ENCODE measurements around the gene USP6NL.
A peak's percentile ranks its signal among the peaks of the same experiment; 100 is the strongest.

Gene USP6NL

DNA sequence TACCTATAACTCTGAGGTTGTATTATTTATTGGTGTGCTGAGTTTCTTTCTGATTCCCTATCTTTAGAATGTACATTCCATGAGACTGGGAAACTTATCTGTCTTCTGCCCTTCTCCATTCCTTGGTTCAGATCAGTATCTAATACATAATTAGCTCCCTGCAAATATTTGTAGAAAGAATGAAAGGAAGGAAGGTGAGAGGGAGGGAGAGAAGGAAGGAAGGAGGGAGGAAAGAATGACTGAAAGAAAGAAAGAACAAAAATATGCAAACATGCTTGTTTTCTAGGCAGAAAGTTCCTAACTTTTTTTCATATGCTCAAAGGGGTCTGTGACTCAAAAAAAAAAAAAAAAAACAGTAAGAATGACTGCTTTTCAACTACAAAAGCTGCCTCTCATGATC is 3.9 kb upstream of the USP6NL start:
- DNase-seq = no peak

DNA sequence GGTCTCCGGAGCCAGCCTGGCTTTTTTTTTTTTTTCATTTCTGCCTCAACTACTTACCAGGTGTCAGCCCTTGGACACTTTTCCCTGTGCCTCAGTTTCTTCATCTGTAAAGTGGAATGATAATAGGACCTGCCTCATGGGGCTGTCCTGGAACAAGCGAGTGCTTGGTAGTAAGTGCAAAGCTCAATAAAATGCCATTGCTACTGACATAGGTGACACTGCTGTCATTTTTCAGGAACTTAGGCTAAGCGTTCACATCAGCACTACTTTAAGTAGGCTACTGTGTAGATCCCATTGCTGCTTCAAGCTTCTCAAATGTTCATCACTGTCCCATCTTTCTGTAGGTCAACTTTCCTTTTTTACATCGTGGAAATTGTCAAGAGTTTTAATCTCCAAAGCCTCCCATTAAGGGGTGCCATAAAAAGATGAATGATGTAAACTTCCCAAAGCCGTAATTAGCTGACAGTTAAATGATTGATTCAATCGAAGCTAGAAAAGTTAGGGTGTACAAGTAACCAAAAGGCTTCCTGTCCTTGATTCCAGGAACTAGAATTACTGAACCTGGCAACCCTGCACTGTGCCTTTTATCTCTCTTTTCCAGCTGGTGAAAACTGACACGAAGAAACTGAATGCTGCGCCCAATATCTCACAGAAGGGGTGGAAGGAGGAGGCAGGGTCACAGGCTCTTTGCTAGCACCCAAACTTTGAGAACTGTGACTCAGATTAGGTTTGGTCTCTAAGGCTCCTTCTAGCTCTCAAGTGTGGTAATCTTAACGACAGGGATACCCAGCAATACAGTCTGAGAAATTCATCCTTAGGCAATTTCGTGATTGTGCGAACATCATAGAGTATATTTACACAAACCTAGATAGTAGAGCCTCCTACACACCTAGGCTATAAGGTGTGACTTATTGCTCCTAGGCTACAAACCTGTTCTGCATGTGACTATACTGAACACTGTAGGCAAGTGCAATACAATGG is 861 bp upstream of the USP6NL start:
- DNase-seq = no peak

DNA sequence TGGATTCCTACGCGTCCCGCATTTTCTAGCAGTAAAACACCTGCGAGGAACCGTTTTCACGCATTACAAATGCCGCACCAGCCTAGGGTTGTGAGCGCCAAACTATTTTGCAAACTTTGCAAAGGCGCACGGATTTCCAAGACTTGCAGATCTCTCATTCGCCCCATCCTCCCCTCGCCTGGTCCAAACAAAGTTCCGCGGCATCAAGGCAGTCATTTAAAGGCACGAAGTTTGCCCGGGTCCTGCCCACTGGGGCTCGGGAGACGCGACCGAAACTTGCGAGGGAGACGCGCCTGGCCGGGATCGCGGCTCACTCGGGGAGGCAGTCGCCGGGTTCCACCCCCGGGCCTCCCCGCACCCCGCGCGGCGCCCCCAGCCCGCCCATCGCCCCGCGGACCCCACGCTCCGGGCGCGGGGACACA is 613 bp downstream of the USP6NL start:
- peak; percentile 50 for DNase-seq

DNA sequence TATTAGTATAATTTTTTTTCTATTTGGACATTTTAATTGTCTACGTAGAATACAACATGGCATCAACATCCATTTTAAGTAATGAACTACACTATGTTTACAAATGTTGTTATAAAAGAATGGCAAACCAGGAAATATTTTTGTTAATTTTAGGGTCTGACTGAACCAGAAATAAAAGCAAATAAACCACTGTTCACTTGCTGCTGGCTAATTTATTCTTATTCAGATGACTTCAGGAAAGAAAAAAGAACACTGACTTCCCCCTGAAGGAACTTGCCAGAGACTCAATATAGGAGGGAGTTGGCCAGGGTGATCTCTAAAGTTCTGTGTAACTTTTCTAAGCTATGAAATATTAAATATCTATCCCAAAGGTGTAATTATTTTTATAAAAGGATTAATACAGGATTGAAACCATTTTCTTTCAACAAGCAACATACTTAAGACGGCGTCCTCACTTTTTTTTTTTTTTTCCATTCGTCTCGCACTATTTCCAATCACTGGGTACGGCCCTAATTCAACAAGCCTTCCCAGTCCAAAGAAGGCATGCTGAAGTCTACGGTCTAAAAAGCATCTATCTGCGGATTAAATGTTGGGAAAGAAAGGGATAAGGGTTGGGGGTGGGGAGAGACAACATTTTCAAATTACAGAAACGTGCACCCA is 1.2 kb downstream of the USP6NL start:
- no peak for DNase-seq

DNA sequence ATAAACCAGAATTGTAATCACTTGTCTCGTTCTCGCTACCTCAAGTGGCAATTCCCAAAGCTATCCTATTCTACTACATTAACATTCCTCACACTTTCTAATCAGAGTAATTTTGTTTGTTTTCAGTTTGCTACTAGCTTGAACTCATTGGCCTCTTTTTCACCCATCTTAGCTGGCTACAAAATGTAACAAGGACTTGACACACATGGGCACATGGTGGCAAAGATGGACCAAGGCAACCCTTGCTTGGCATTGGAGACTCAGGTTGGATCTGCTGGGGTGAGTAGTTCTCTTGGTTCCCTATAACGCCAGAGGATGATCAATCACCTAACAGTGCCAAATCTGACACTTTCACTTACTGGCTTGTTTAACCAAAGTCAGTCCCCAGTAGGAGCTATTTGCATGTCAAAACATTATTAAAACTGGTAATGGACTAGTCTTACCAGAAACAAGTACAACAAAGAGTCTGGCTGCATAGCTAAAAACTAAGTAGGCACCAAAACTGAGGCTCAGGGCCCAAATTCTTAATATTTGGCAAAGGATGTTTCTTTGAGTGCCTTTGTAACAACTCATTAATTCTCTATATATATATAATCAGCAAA is 1.9 kb downstream of the USP6NL start:
- no peak for DNase-seq

DNA sequence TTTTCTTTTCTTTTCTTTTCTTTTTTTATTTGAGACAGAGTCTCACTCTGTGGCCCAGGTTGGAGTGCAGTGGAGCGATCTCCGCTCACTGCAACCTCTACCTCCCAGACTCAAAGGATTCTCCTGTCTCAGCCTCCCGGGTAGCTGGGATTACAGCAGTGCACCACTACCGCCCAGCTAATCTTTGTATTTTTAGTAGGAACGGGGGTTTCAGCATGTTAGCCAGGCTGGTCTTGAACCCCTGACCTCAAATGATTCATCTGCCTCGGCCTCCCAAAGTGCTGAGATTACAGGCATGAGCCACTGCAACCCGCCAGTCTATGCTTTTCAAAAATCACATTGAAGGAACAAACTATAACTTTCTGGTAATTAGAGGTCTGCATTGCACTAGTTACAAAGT is 2.4 kb downstream of the USP6NL start:
- DNase-seq = no peak

DNA sequence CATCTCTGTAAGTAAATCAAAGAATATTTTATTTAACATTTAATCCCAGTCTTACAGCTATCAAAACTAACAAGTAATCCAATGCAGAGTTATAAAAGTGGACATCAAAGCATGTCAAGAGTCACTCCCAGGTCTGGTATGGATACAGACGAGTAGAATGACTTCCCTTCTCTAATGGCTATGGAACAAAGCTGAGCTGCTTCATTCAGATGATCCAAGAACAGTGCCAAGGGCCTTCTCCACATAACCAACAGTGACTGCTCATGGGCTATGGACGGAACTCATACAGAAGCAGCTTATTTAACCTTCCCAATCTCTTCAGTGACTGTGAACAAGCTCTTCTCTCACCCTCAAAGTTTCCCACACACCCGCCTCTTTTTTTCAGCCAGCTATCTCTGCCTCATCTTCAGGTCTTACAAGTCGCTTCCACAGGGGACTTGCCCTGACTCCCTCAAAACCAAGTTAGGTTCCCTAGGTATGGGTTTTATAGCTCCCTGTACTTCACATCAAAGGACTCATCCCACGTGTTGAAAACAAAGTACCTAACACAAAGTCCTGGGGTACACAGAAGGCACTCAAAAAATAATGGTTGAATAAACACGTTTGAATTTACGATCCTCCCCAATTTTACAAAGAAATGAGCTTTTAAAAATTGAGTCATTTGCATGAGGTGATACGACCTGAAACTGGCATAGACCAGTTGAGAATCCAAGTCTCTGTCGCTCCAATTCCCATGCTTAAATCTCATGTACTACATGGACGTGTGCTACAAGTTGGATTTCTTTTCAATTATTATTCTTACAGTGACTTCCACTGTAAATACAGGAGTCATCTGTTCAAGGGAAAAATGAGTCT is 3.1 kb downstream of the USP6NL start:
- DNase-seq = no peak

DNA sequence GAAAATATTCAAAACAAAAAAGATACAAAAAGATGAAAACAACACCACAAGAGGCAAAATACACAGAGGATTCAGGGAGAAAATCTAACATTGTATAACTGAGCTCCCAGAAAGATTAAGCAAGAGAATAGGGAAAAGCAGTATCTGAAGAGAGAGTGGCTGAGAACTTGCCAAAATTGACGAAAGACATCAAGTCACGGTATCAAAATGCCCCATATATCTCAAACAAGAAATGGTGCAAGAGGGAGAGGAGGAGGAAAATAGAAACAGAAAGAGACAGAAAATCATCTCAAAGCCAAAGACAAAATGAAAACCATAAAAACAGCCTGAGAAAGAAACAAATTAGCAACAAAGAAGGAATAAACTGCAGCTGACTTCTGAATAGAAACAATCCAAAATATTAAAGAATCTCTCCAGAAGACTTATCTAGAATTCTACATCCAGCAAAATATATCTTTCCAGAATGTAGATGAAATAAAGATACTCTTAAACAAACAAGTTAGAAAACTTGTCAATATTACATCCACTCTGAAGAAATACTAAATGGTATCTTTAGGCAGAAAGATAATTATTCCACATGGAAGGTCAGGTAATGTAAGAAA is 5.5 kb downstream of the USP6NL start:
- DNase-seq = no peak

DNA sequence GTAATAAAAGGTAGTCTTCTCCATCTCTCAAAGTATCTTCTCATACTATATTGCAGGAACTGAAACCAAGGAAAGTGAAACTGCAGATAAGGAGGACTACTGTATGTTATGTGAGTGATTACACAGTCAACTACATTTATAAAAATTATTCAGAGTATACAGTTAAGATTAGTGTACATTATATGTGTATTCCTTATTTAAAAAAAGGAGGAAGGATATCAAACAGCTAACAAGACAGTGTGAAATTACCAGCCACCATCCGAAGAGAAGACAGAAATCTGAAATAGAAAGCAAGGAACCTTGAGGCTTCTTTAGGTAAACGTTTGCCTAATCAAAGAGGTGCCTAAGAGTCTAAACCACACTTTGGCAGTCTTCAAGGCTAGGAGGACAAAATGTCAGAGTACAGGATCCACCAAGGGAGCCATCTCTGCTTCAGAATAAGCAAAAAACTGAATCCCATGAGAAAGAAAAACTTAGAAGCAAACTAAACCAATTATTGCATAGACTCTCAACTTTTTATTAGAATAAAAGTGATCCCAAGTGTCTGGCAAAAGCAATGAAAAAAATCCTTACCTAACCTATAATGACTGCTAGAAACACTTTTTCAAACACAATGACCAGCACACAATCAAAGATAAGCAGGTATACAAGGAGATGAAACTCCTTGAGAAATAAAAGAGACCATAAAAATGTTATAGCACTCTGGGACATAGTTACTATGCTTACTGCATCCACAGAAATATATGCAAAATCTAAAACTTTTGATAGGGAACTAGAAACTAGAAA is 6.4 kb downstream of the USP6NL start:
- no peak for DNase-seq

DNA sequence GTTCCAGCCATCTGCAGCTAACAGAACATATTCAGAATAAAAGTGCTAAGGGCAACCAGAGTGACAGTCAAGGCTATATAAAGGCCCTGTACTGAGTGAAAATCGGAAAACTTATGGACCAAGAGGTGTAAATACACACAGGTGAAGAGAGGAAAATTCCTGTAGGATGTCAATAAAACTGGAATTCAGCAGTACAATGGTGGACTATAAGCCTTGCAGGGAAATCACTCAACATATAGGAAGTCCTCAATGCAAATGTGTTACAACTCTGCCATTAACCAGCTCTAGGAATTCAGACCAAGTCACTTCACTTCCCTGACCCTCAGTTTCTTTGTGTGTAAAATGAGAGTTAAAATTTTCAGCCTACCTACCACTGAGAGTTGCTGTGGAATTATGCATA is 7.7 kb downstream of the USP6NL start:
- no peak for DNase-seq

DNA sequence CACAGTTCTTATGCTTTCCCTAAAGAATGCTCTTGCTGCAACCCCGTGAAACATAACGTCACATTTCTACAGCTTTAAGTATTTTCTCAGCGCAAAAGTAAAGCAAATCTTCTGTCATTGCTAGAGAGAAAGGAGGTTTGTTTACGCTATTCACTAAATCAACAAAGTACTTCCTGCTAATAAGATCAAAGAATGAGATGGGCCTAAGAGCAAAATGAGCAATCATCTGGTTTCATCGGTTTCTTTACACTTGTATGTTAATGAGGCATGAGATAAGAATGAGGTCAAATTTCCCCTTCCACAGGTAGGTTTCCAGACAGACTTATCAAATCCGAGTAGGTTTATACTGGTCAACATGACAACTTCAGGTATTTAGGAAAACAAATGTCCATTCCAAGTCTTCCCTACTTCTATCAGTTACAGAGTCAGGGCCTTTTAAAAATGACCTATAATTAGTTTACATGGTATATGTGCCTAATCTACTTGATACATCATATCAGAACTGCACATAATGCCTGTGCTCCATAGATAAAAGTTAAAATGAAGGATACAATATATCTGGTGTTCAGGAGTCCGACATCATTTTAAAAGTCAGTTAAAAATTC is 8.4 kb downstream of the USP6NL start:
- DNase-seq = no peak

DNA sequence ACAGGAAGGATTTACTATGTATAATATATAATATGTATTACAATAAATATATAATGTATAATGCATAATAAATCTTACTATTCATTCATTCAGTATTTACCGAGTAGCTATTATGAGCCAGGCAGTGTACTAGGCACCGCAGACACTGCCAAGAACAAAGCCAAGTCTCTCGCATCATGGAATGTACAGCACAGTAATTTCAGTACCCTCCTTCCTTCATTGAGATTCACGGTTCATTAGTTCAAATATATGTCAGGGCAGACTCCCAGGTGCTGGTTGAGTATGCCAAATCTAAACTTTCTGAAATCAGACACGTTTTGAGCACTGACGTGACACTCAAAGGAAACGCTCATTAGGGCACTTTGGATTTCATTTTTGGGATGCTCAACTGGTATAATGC is 9.1 kb downstream of the USP6NL start:
- no peak for DNase-seq

DNA sequence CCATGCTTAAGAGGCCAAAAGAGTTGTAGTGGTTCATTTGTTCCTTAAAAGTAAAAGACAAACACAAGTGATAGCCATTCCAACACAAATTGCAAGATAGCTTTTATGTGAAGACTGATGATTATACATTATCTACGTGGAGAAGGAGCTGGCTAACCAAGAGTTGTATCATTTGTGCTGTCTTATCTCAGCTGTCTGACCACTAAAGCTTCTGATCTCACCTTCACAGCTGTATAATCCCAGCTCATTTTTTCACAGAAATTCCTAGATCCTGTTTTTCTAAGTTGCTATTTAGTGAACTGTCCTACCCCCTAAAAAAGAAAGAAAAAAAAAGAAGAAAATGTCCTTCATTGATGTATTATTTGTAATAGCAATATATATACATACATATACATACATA is 9.8 kb downstream of the USP6NL start:
- no peak for DNase-seq

DNA sequence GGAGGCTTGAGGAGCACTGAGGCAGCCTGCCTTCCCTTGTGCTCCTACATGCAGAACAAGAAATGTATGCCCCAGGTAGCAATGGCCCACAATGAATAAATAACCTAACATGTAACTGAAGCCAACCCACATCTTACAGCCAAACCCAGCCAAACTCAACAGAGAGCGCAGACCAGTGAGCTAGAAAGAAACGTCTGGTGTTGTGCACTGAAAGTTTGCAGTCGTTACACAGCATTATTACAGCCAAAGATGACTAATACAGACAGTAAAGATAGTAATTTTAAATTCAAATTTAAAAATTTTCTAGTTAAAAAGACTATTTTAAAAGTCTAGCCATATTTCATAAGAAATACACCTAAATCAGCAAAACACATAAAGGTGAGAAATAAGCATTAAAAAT is 11.2 kb downstream of the USP6NL start:
- DNase-seq = no peak

DNA sequence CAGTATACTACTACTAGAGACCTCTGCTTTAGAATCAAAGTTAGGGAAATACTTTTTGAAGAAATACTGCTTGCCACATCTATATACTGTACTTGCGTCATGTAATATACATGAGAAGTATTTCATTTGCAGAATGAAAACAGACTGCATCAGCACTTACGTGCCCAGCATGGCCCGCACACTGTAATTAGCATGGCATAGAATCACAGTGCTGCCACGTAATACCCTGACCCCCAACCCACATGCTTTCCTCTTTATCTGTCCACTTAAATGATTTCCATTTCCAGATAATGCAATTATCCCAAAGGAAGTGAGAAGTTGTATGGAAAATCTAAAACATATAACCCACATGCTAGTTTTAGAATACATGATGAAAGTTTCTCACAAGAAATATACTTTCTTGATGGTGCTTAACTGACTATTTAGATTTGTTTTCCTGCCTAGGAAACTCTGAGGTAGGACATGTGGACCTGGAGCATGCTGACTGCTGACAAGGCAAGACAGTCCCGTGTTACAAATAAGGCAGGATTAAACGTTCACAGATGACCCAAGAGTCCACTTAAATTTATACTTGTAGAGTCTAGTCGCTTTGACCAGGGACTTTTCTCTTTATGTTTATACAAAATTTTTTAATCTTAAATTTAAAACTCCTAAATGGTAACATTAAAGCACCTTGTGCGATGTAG is 12.6 kb downstream of the USP6NL start:
- no peak for DNase-seq

DNA sequence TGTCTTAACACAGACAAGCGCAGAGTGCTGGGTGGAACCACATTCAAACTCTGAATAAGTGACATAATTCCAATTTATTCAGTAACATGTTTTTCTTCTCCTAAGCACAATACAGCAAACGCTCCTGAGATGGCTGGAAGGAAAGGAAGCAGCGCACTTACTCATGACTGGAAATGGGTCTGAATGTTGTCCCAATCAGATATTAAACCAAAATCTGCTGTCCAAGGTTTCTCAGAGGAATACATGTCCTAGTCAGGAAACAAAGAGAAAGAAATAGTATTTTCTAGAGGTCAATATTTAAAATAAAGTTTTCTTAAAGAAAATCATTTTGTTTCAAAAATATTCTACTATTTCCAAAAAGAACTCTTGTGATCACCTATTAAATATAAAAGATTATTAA is 14.0 kb downstream of the USP6NL start:
- DNase-seq = no peak

DNA sequence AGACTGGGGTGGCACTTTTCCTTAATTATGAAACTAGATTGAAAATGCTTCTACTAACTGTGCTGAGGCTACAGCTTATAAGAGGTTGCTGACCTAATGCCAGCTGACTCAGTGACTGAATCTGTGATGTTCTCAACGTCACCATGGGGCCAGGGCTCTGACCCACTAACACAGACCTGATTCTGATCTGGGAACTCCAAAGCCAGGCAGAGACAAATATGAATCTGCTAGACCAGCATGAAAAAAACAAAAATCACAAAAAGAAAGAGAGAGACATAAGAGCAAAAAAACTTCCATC is 16.1 kb downstream of the USP6NL start:
- no peak for DNase-seq

DNA sequence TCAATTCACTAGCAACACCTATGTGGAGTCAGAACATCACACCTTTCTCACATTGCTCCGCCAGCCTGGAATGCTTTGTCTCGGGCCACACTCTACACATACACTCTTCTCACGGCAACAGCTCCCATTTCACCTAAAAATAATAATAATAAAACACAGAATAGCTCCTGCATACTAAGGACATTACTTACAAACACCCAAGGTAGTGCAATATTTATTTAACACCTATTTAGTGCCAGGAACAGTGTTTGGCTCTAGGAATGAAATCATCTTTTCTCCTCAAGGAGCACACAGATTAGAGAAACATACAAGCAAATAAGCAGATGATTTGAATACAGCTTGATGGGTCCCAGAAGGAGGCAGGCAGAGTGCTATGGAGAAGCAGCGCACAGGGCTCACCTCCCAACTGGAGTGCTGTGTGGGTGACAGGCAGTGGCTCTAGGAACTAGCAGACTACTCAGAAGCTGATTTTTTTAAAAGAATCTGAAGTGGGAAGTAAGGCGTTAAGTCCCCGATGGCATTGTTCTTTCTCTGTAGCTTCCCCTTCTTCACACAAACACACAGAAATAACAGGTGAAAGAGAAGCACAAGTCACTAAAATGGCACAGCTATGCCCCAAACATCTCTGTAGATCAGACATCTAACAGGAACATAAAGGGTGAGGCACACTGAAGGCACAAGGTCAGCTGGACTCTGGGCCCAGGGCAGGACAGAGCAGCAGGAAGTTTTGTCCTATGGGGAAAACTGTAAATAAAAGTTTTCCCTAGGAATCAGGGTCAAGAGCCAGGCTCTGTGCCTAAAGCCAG is 16.7 kb downstream of the USP6NL start:
- no peak for DNase-seq

DNA sequence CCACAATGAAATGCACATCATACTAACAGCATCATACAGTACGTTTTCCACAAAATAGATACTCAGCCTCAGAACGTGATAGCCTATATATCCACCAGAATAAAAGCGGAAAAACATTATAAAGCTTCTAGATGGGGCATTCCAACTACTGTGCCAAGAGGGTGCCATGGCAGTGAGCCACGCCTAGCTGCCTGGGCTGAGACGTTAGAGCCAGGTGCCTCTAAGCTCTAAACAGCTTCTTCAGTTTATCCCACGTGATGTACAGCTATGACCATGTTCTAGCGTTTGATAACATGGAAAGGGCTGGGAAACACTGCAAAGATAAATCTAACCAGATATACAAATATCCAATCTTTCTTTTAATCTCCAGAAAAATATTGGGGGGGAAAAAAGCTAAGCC is 17.8 kb downstream of the USP6NL start:
- no peak for DNase-seq

DNA sequence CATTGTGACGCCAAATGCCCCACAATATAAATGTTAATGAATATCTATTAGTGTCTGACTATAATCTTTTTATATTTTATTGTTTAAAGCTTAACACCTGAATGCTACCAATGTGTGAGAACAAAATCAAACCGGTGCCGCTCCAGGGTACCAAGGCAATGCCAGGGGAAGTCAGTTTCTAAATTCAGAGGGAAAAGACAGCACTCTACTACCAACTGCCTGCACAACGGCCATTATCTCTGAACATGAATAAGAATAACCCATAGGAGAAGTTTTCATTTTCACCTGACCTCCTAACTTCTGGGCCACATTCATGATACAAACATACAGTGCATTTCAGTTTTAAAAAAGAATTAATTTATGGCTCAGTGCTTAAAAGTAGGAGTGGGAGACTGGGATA is 21.7 kb downstream of the USP6NL start:
- no peak for DNase-seq
